ENCODE results near the gene CERS6. TPM values are rescaled to one million over a fixed set of nuclear protein-coding genes. Genes with fewer than 3 reads are reported as not detected.

CERS6 gene
- total and polyA plus RNA-seq, 2 experiments from 2014 or later: 7.4 to 35.0 TPM

- DNase-seq (ENCODE audit: low spot score) (no peak), ATAC-seq (no peak)
- Histone ChIP-seq H3K4me2 (no peak overlapping the region), H3K79me2 (replicated peaks; ENCODE audit: insufficient read depth) (peaks cover 74% of the 10 kb centered on the region), H4K20me1 (replicated peaks; ENCODE audit: insufficient read depth) (peaks cover 10% of the 10 kb centered on the region; the same call in 1 of the 2 replicates), H3K4me3 (no peak overlapping the region), H3K27ac (ENCODE audit: low read depth) (no peak overlapping the region), H3K9me2 (ENCODE audit: insufficient read depth) (no peaks in the 10 kb centered on the region), H3K27me3 (ENCODE audit: insufficient read depth) (no peaks in the 10 kb centered on the region), H3K36me3 (ENCODE audit: insufficient read depth) (no peaks in the 10 kb centered on the region), H3F3A (replicated peaks; ENCODE audit: low read depth) (no peaks in the 10 kb centered on the region), H2AFZ (no peak overlapping the region), H3K4me1 (ENCODE audit: insufficient read depth) (peaks cover 7% of the 10 kb centered on the region; the same call in 1 of the 2 replicates)
- TF ChIP-seq JUNB (IDR thresholded peaks at IDR 0.05; ENCODE audit: unreplicated experiment) (no peak), NANOG (IDR thresholded peaks at IDR 0.05; ENCODE audit: borderline replicate concordance) (no peak), ZNF331 (CRISPR knock-in tag; IDR thresholded peaks at IDR 0.05; ENCODE audit: low read depth) (no peak), EZH2phosphoT487 (IDR thresholded peaks at IDR 0.05; ENCODE audit: unreplicated experiment) (no peak), CREB1 (CRISPR knock-in tag; IDR thresholded peaks at IDR 0.05; ENCODE audit: low read depth) (no peak), STAT1 (IDR thresholded peaks at IDR 0.05; ENCODE audit: unreplicated experiment) (no peak), POLR2AphosphoS5 (IDR thresholded peaks at IDR 0.05; ENCODE audit: low read depth) (no peak)
- TF ChIP-seq, protein P1, sequence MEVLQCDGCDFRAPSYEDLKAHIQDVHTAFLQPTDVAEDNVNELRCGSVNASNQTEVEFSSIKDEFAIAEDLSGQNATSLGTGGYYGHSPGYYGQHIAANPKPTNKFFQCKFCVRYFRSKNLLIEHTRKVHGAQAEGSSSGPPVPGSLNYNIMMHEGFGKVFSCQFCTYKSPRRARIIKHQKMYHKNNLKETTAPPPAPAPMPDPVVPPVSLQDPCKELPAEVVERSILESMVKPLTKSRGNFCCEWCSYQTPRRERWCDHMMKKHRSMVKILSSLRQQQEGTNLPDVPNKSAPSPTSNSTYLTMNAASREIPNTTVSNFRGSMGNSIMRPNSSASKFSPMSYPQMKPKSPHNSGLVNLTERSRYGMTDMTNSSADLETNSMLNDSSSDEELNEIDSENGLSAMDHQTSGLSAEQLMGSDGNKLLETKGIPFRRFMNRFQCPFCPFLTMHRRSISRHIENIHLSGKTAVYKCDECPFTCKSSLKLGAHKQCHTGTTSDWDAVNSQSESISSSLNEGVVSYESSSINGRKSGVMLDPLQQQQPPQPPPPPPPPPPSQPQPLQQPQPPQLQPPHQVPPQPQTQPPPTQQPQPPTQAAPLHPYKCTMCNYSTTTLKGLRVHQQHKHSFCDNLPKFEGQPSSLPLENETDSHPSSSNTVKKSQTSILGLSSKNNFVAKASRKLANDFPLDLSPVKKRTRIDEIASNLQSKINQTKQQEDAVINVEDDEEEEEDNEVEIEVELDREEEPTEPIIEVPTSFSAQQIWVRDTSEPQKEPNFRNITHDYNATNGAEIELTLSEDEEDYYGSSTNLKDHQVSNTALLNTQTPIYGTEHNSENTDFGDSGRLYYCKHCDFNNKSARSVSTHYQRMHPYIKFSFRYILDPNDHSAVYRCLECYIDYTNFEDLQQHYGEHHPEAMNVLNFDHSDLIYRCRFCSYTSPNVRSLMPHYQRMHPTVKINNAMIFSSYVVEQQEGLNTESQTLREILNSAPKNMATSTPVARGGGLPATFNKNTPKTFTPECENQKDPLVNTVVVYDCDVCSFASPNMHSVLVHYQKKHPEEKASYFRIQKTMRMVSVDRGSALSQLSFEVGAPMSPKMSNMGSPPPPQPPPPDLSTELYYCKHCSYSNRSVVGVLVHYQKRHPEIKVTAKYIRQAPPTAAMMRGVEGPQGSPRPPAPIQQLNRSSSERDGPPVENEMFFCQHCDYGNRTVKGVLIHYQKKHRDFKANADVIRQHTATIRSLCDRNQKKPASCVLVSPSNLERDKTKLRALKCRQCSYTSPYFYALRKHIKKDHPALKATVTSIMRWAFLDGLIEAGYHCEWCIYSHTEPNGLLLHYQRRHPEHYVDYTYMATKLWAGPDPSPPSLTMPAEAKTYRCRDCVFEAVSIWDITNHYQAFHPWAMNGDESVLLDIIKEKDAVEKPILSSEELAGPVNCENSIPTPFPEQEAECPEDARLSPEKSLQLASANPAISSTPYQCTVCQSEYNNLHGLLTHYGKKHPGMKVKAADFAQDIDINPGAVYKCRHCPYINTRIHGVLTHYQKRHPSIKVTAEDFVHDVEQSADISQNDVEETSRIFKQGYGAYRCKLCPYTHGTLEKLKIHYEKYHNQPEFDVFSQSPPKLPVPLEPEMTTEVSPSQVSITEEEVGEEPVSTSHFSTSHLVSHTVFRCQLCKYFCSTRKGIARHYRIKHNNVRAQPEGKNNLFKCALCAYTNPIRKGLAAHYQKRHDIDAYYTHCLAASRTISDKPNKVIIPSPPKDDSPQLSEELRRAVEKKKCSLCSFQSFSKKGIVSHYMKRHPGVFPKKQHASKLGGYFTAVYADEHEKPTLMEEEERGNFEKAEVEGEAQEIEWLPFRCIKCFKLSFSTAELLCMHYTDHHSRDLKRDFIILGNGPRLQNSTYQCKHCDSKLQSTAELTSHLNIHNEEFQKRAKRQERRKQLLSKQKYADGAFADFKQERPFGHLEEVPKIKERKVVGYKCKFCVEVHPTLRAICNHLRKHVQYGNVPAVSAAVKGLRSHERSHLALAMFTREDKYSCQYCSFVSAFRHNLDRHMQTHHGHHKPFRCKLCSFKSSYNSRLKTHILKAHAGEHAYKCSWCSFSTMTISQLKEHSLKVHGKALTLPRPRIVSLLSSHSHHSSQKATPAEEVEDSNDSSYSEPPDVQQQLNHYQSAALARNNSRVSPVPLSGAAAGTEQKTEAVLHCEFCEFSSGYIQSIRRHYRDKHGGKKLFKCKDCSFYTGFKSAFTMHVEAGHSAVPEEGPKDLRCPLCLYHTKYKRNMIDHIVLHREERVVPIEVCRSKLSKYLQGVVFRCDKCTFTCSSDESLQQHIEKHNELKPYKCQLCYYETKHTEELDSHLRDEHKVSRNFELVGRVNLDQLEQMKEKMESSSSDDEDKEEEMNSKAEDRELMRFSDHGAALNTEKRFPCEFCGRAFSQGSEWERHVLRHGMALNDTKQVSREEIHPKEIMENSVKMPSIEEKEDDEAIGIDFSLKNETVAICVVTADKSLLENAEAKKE (CRISPR knock-in tag; IDR thresholded peaks at IDR 0.05): no peak
- H3K36me3 Mint-ChIP-seq (ENCODE audit: low read depth): no peaks in the 10 kb centered on the region
- H3K27ac Mint-ChIP-seq: no peak overlapping the region
- H3K4me3 Mint-ChIP-seq: no peak overlapping the region
- no peaks in the 10 kb centered on the region for H3K27me3 Mint-ChIP-seq (ENCODE audit: insufficient read depth, low read depth, poor library complexity)
- H3K4me1 Mint-ChIP-seq: peaks cover 23% of the 10 kb centered on the region
- no peaks in the 10 kb centered on the region for H3K9me3 Mint-ChIP-seq
These were observed 54.2 kb downstream of the CERS6 start for GRCh38 chr2:168510125-168510756.
